ENCODE data around the gene ATG7. TPM values are rescaled to one million over a fixed set of nuclear protein-coding genes. Genes with fewer than 3 reads are reported as not detected.

Gene ATG7
- total RNA-seq, 1 experiment from 2014 or later = 36.0 TPM

DNA sequence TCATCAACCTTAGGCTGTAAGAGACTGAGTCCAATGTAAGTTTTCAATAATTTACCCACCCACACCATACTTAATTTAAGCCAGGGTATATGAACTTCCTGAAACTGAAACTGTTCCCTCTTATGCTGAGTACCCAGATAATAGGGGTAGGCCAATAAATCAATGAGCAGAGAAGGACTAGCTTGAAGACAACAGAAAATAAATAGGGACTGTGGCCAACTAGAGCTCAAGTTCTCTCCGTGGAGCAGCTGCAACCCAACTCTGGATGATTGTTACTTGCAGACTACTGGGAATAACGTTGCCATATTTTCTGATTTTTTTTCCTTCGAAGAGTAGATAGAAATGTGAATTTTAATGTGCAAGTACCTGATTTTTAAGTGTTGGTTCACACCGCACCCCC is 128.0 kb downstream of the ATG7 start:
- Histone ChIP-seq H3K27ac (ENCODE audit: low read length) (no peak overlapping the region), H3K4me3 (ENCODE audit: low read depth in 2 of 2, low read length in 2 of 2) (no peak overlapping the region), H3K4me1 (ENCODE audit: control insufficient read depth, insufficient read depth, low read length) (no peaks in the 10 kb centered on the region), H3K27me3 (ENCODE audit: control insufficient read depth, insufficient read depth, low read length) (no peaks in the 10 kb centered on the region), H3K36me3 (ENCODE audit: control insufficient read depth, insufficient read depth, low read length) (no peaks in the 10 kb centered on the region), H3K9me3 (ENCODE audit: control insufficient read depth, insufficient read depth, low read depth, low read length) (no peaks in the 10 kb centered on the region; the same call in 1 of the 2 replicates)
- no peak for TF ChIP-seq TCF7L2 (IDR thresholded peaks at IDR 0.05; ENCODE audit: low read depth, low read length)
- ChIA-PET POLR2A (no interaction called here), CTCF (no interaction called here)
- BruUV-seq (replicated peaks) = no TSS peak
- ATAC-seq (no peak), DNase-seq (ENCODE audit: low read depth, low spot score) (no peak)
- intact Hi-C loops (cut with micrococcal nuclease; ENCODE audit: unreplicated experiment) (no loop called here), in situ Hi-C loops (cut with HindIII; ENCODE audit: low pct_unique_long_range_greater_than_20kb, low sequenced_read_pairs) (no loop called here)

DNA sequence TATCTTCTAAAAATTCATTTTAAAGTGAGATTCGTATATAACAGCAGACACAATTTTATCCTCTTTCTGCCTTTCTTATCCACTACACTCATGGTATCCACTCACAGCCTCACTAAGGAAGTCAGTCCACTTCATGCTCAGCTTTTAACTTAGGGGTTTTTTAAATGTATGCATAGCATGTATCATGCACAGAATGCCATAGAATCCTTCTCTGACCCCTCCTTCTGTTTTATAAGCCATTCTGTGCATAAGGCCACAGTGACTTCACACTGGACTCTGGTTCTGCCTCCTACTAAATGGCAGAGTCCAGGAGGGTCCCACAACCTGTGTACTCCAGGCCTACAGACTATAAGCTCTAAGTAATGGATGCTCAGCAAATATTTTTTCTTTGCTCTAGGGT is 129.2 kb downstream of the ATG7 start:
- in situ Hi-C loops (cut with HindIII; ENCODE audit: low pct_unique_long_range_greater_than_20kb, low sequenced_read_pairs) = no loop called here
- no peaks in the 10 kb centered on the region for H3K27me3 ChIP-seq (ENCODE audit: control insufficient read depth, insufficient read depth, low read length)
- DNase-seq (ENCODE audit: low read depth, low spot score) = no peak
- H3K4me1 ChIP-seq (ENCODE audit: control insufficient read depth, insufficient read depth, low read length) = no peaks in the 10 kb centered on the region
- H3K27ac ChIP-seq (ENCODE audit: low read length) = no peak overlapping the region; the same call in 1 of the 2 replicates
- no peak overlapping the region for H3K4me3 ChIP-seq (ENCODE audit: low read depth in 2 of 2, low read length in 2 of 2)
- H3K36me3 ChIP-seq (ENCODE audit: control insufficient read depth, insufficient read depth, low read length) = no peaks in the 10 kb centered on the region
- ChIA-PET POLR2A (no interaction called here), CTCF (no interaction called here)
- TF ChIP-seq, protein P1, sequence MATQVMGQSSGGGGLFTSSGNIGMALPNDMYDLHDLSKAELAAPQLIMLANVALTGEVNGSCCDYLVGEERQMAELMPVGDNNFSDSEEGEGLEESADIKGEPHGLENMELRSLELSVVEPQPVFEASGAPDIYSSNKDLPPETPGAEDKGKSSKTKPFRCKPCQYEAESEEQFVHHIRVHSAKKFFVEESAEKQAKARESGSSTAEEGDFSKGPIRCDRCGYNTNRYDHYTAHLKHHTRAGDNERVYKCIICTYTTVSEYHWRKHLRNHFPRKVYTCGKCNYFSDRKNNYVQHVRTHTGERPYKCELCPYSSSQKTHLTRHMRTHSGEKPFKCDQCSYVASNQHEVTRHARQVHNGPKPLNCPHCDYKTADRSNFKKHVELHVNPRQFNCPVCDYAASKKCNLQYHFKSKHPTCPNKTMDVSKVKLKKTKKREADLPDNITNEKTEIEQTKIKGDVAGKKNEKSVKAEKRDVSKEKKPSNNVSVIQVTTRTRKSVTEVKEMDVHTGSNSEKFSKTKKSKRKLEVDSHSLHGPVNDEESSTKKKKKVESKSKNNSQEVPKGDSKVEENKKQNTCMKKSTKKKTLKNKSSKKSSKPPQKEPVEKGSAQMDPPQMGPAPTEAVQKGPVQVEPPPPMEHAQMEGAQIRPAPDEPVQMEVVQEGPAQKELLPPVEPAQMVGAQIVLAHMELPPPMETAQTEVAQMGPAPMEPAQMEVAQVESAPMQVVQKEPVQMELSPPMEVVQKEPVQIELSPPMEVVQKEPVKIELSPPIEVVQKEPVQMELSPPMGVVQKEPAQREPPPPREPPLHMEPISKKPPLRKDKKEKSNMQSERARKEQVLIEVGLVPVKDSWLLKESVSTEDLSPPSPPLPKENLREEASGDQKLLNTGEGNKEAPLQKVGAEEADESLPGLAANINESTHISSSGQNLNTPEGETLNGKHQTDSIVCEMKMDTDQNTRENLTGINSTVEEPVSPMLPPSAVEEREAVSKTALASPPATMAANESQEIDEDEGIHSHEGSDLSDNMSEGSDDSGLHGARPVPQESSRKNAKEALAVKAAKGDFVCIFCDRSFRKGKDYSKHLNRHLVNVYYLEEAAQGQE (IDR thresholded peaks at IDR 0.05; ENCODE audit: insufficient read depth in 1 of 2, low read depth in 2 of 2, low read length in 1 of 2) = no peak
- TF ChIP-seq TCF7L2 (IDR thresholded peaks at IDR 0.05; ENCODE audit: low read depth, low read length) (no peak), SIN3A (IDR thresholded peaks at IDR 0.05; ENCODE audit: borderline replicate concordance, insufficient read depth, low read depth, low read length) (no peak), POLR2AphosphoS5 (IDR thresholded peaks at IDR 0.05; ENCODE audit: low read depth, low read length) (no peak)
- TF ChIP-seq, protein P2, sequence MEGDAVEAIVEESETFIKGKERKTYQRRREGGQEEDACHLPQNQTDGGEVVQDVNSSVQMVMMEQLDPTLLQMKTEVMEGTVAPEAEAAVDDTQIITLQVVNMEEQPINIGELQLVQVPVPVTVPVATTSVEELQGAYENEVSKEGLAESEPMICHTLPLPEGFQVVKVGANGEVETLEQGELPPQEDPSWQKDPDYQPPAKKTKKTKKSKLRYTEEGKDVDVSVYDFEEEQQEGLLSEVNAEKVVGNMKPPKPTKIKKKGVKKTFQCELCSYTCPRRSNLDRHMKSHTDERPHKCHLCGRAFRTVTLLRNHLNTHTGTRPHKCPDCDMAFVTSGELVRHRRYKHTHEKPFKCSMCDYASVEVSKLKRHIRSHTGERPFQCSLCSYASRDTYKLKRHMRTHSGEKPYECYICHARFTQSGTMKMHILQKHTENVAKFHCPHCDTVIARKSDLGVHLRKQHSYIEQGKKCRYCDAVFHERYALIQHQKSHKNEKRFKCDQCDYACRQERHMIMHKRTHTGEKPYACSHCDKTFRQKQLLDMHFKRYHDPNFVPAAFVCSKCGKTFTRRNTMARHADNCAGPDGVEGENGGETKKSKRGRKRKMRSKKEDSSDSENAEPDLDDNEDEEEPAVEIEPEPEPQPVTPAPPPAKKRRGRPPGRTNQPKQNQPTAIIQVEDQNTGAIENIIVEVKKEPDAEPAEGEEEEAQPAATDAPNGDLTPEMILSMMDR (IDR thresholded peaks at IDR 0.05) = no peak
- ATAC-seq = no peak
- intact Hi-C loops (cut with micrococcal nuclease; ENCODE audit: unreplicated experiment) = no loop called here
- BruUV-seq (replicated peaks) = no TSS peak
- H3K9me3 ChIP-seq (ENCODE audit: control insufficient read depth, insufficient read depth, low read depth, low read length) = no peaks in the 10 kb centered on the region; the same call in 1 of the 2 replicates

DNA sequence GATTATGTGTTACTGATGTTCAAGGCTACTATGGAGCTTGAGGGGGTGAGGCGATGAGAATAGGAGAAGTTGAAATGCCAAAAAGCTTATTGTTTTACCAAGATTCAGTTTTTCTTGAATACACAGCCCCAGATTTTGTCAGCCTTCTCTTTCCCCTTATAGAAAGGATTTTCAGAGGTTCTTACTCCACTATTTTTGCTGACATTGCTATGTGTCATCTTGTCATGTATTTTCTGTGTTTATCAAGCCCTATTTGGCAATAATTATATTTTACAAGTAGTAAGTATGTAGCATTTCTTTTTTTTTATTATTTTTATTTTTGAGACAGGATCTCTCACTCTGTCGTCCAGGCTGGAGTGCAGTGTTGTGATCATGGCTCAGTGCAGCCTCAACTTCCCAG is 133.1 kb downstream of the ATG7 start:
- POLR2A ChIA-PET = no interaction called here
- intact Hi-C loops (cut with micrococcal nuclease; ENCODE audit: unreplicated experiment) (no loop called here), in situ Hi-C loops (cut with HindIII; ENCODE audit: low pct_unique_long_range_greater_than_20kb, low sequenced_read_pairs) (no loop called here)
- no peak overlapping the region for H3K4me3 ChIP-seq (ENCODE audit: low read depth in 2 of 2, low read length in 2 of 2)
- TF ChIP-seq, protein P2 (IDR thresholded peaks at IDR 0.05) = no peak
- TF ChIP-seq SIN3A (IDR thresholded peaks at IDR 0.05; ENCODE audit: borderline replicate concordance, insufficient read depth, low read depth, low read length) = no peak
- peaks cover 4% of the 10 kb centered on the region; the same call in 1 of the 2 replicates for H3K9me3 ChIP-seq (ENCODE audit: control insufficient read depth, insufficient read depth, low read depth, low read length)
- no peaks in the 10 kb centered on the region for H3K27me3 ChIP-seq (ENCODE audit: control insufficient read depth, insufficient read depth, low read length)
- no TSS peak for BruUV-seq (replicated peaks)
- no peak overlapping the region for H3K27ac ChIP-seq (ENCODE audit: low read length)
- ATAC-seq (no peak), DNase-seq (ENCODE audit: low read depth, low spot score) (no peak)
- CTCF ChIA-PET = no interaction called here
- H3K4me1 ChIP-seq (ENCODE audit: control insufficient read depth, insufficient read depth, low read length) = no peaks in the 10 kb centered on the region
- no peaks in the 10 kb centered on the region for H3K36me3 ChIP-seq (ENCODE audit: control insufficient read depth, insufficient read depth, low read length)
